ENCODE results near the gene AP2A2. TPM values are rescaled to one million over a fixed set of nuclear protein-coding genes. Genes with fewer than 3 reads are reported as not detected.

The AP2A2 gene
- total RNA-seq, 2 donors from 2014 or later, result 99.0 to 109 TPM

GRCh38 chr11:1060852-1061616, 135.4 kb downstream of the AP2A2 start:
- DNase-seq (ENCODE audit: low spot score) (no peak), ATAC-seq (ENCODE audit: insufficient number of reproducible peaks, low FRiP score, low read depth) (no peak)

More at GRCh38 chr11:1060852-1061616, 135.4 kb downstream of the AP2A2 start:
- no peak for TF ChIP-seq CTCF (IDR thresholded peaks at IDR 0.05)
- no peaks in the 10 kb centered on the region for H3K4me1 ChIP-seq (ENCODE audit: control insufficient read depth in 1 of 2, low read depth in 2 of 2)
- no peaks in the 10 kb centered on the region for H3K36me3 ChIP-seq
- H3K27ac ChIP-seq, result no peak overlapping the region
- H3K9me3 ChIP-seq, result no peaks in the 10 kb centered on the region
- H3K27me3 ChIP-seq (replicated peaks; ENCODE audit: insufficient read depth), result no peaks in the 10 kb centered on the region
- no peak overlapping the region for H3K4me3 ChIP-seq

Other genes with a start within 250 kb of the AP2A2 start
- gene DEAF1, start 230.6 kb upstream of the AP2A2 start, total RNA-seq, result 10 to 100 TPM; 22.1 to 67.0 TPM
- gene TMEM80, start 230.1 kb upstream of the AP2A2 start, total RNA-seq, result 10 to 100 TPM; 22.4 to 22.5 TPM
- 10 to 100 TPM; 39.6 to 75.9 TPM for gene EPS8L2, start 219.6 kb upstream of the AP2A2 start, total RNA-seq
- 100 to 1,000 TPM; 132 to 232 TPM for gene TALDO1, start 178.4 kb upstream of the AP2A2 start, total RNA-seq
- 10 to 100 TPM; 32.5 to 48.7 TPM for gene GATD1, start 148.4 kb upstream of the AP2A2 start, total RNA-seq
- gene CEND1, start 135.8 kb upstream of the AP2A2 start, total RNA-seq, result not detected
- gene SLC25A22, start 127.6 kb upstream of the AP2A2 start, total RNA-seq, result 10 to 100 TPM; 10.7 to 16.9 TPM
- 10 to 100 TPM; 10.9 to 52.0 TPM for gene PIDD1, start 120.6 kb upstream of the AP2A2 start, total RNA-seq
- 100 to 1,000 TPM; 170 to 221 TPM for gene RPLP2, start 115.9 kb upstream of the AP2A2 start, total RNA-seq
- 100 to 1,000 TPM; 105 to 115 TPM for gene PNPLA2, start 107.0 kb upstream of the AP2A2 start, total RNA-seq
- gene CRACR2B, start 98.0 kb upstream of the AP2A2 start, total RNA-seq, result 10 to 100 TPM in 1 of 2 donors, 1 to 10 TPM in 1; 9.6 to 11.6 TPM
- gene CD151, start 92.9 kb upstream of the AP2A2 start, total RNA-seq, result 1,000 to 10,000 TPM in 1 of 2 donors, 100 to 1,000 TPM in 1; 532 to 1,455 TPM
- gene POLR2L, start 83.3 kb upstream of the AP2A2 start, total RNA-seq, result 10 to 100 TPM; 20.8 to 63.0 TPM
- 100 to 1,000 TPM in 1 of 2 donors, 10 to 100 TPM in 1; 55.5 to 107 TPM for gene TSPAN4, start 83.0 kb upstream of the AP2A2 start, total RNA-seq
- gene CHID1, start 15.1 kb upstream of the AP2A2 start, total RNA-seq, result 100 to 1,000 TPM in 1 of 2 donors, 10 to 100 TPM in 1; 61.2 to 195 TPM
- 10 to 100 TPM in 1 of 2 donors, not detected in 1; 13.1 TPM for gene MUC6, start 110.8 kb downstream of the AP2A2 start, total RNA-seq
- gene MUC2, start 149.0 kb downstream of the AP2A2 start, total RNA-seq, result not detected
- 10 to 100 TPM in 1 of 2 donors, not detected in 1; 45.9 TPM for gene MUC5AC, start 232.1 kb downstream of the AP2A2 start, total RNA-seq

All from thoracic aorta (tissue), 2 donors.